ENCODE data around the gene PLS3. TPM values are rescaled to one million over a fixed set of nuclear protein-coding genes. Genes with fewer than 3 reads are reported as not detected.

Gene PLS3
- total and polyA plus RNA-seq, 9 donors, result 74.7 to 134 (median 95.8) TPM

DNA sequence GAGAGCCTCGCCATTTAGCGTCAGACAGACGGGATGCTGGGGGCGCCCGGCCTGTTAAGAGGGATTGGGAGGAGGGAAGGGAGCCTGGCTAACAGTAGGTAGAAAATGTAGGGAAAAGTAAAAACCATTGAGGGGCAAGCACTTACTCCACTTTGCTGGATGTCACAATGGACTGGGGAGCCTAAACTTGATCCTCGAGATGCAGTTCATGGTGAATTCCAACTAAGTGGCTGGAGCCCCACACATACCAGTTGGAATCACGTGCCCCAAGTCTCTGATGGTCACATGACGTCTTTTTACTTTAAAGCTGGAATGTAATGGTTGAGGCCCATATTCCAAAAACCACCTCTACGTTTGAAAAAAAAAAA, 1.5 kb downstream of the PLS3 start:
- Histone ChIP-seq H3K36me3 (ENCODE audit: control insufficient read depth, insufficient read depth, low read length) (no peaks in the 10 kb centered on the region), H3K27me3 (ENCODE audit: control insufficient read depth, insufficient read depth, low read length) (peaks cover 35% of the 10 kb centered on the region), H3K9me3 (replicated peaks; ENCODE audit: control insufficient read depth, low read depth, low read length) (no peaks in the 10 kb centered on the region), H3K4me3 (ENCODE audit: low read length) (peak overlapping the region; percentile 74), H3K27ac (ENCODE audit: low read length) (peak overlapping the region; percentile 93), H3K4me1 (ENCODE audit: control insufficient read depth, insufficient read depth, low read length) (no peaks in the 10 kb centered on the region)
- peak; percentile 46 for DNase-seq
- 9% methylated on average over 6 of the region's 9 CpGs for WGBS (ENCODE audit: insufficient coverage)

DNA sequence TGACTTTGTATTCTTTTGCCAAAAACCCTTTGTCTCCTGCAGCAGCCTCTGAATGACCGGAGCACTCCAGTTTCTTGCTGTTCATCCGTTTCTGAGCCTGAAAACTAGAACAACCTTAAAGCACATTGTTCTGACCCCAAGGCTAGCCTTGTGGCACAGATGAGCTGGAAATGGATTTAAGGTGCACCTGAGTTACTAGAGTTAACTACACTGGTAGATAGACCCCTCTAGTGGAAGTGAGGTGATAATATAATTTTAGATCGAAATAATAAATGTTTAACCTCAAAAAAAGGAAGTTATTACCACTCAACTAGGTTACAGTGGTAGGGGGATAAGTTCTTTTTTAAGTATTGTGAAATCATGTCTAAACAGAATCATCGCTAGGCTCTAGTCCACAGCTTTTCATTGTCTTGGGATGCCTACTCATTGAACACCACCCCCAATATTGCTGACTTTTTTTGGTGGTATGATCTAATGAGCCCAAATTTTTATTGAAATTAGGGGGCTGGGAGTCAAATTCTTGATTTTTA, 2.7 kb downstream of the PLS3 start:
- Histone ChIP-seq H3K27me3 (ENCODE audit: control insufficient read depth, insufficient read depth, low read length) (peaks cover 35% of the 10 kb centered on the region), H3K9me3 (replicated peaks; ENCODE audit: control insufficient read depth, low read depth, low read length) (no peaks in the 10 kb centered on the region), H3K4me1 (ENCODE audit: control insufficient read depth, insufficient read depth, low read length) (no peaks in the 10 kb centered on the region), H3K36me3 (ENCODE audit: control insufficient read depth, insufficient read depth, low read length) (no peaks in the 10 kb centered on the region), H3K4me3 (ENCODE audit: low read length) (no peak overlapping the region), H3K27ac (ENCODE audit: low read length) (peak overlapping the region; percentile 93)
- DNase-seq, result peak; percentile 18
- WGBS (ENCODE audit: insufficient coverage), result no CpG with 5 or more reads among the region's 4 CpGs

DNA sequence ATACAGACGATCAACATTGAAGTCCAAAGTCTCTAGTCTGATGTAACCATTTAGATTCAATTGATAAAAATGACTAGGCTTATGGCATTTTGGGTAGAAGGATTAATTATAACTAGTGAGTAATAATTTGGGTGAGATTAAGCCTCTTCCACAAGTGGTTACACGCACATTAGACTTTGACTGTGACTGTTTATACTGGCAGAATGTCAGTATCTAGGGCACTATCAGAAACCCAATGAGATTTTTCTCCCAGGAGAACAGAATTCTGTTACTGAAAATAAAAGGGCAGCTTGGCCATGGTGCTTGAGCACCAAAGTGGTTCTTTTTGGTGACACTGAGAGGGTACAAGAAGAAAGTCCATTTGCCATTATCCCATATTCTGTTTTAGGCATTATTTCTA, 3.3 kb downstream of the PLS3 start:
- no CpG with 5 or more reads among the region's 2 CpGs for WGBS (ENCODE audit: insufficient coverage)
- no peaks in the 10 kb centered on the region for H3K36me3 ChIP-seq (ENCODE audit: control insufficient read depth, insufficient read depth, low read length)
- no peak overlapping the region for H3K4me3 ChIP-seq (ENCODE audit: low read length)
- H3K27me3 ChIP-seq (ENCODE audit: control insufficient read depth, insufficient read depth, low read length), result peaks cover 33% of the 10 kb centered on the region
- no peak overlapping the region for H3K27ac ChIP-seq (ENCODE audit: low read length)
- H3K9me3 ChIP-seq (replicated peaks; ENCODE audit: control insufficient read depth, low read depth, low read length), result no peaks in the 10 kb centered on the region
- no peak for DNase-seq
- no peaks in the 10 kb centered on the region for H3K4me1 ChIP-seq (ENCODE audit: control insufficient read depth, insufficient read depth, low read length)

DNA sequence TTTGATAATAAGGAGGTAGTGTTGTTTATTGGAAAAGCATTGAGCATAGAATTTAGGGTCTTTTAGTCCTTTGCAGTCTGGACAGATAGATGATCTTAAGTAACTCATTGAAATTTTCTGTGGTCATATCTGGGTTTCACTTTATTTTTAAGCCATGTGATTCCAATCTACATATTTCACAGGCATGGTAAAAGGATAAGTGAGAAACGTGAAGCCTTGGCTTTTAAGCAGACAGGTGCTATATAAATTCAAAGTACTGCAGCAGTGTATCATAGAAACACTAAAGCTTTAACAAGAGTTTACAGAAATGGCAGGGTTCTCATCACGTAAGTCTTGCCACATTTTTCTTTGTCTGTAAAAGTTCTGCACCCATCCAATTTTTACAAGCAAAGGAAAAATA, 4.9 kb downstream of the PLS3 start:
- H3K36me3 ChIP-seq (ENCODE audit: control insufficient read depth, insufficient read depth, low read length), result no peaks in the 10 kb centered on the region
- no peaks in the 10 kb centered on the region for H3K4me1 ChIP-seq (ENCODE audit: control insufficient read depth, insufficient read depth, low read length)
- H3K9me3 ChIP-seq (replicated peaks; ENCODE audit: control insufficient read depth, low read depth, low read length), result no peaks in the 10 kb centered on the region
- DNase-seq, result no peak
- H3K27me3 ChIP-seq (ENCODE audit: control insufficient read depth, insufficient read depth, low read length), result peaks cover 27% of the 10 kb centered on the region
- no peak overlapping the region for H3K27ac ChIP-seq (ENCODE audit: low read length)
- WGBS (ENCODE audit: insufficient coverage), result no CpG with 5 or more reads among the region's 2 CpGs
- H3K4me3 ChIP-seq (ENCODE audit: low read length), result no peak overlapping the region

DNA sequence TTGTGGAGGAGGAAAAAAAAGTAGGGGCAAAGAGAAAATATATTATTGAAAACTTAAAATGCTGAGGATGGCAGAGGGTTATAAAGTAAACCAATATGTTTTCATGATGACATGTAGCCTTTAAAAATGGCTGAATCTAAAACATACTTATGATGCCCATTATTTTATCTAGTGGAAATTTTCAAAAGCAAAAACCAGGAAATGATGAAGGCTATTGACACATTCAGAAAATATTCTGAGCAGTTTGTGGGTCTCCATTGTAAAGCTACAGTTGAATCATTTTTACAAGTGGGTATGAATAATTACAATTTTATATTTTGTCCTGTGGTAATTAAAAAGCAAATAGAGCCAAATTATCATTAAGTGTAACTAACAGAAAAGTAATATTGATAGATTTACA, 10.7 kb downstream of the PLS3 start:
- no peaks in the 10 kb centered on the region for H3K36me3 ChIP-seq (ENCODE audit: control insufficient read depth, insufficient read depth, low read length)
- H3K9me3 ChIP-seq (replicated peaks; ENCODE audit: control insufficient read depth, low read depth, low read length), result no peaks in the 10 kb centered on the region
- H3K4me1 ChIP-seq (ENCODE audit: control insufficient read depth, insufficient read depth, low read length), result no peaks in the 10 kb centered on the region
- DNase-seq, result no peak
- peaks cover 20% of the 10 kb centered on the region for H3K27me3 ChIP-seq (ENCODE audit: control insufficient read depth, insufficient read depth, low read length)
- no peak overlapping the region for H3K27ac ChIP-seq (ENCODE audit: low read length)
- no peak overlapping the region for H3K4me3 ChIP-seq (ENCODE audit: low read length)

DNA sequence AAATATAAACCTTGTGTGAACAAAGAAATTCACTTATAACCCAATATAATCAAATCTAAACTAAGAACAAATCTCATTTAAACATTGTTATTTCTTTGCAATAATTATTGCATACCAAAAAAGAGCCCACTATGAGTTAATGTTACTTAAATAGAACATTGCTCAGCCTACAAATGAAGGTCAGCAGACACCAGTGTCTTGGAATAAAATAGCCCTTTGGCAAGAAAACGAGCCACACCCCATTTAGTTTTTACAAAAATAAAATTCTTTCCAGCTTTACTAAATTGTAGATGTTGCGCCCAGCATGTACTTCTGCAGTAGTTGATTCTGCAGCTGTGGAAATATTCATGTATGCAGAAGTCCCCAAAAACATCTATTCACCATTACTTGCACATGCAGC, 12.2 kb downstream of the PLS3 start:
- no CpG with 5 or more reads among the region's 2 CpGs for WGBS (ENCODE audit: insufficient coverage)
- H3K4me3 ChIP-seq (ENCODE audit: low read length), result no peak overlapping the region
- DNase-seq, result peak; percentile 74
- no peak overlapping the region for H3K27ac ChIP-seq (ENCODE audit: low read length)
- peaks cover 19% of the 10 kb centered on the region for H3K27me3 ChIP-seq (ENCODE audit: control insufficient read depth, insufficient read depth, low read length)
- H3K4me1 ChIP-seq (ENCODE audit: control insufficient read depth, insufficient read depth, low read length), result no peaks in the 10 kb centered on the region
- no peaks in the 10 kb centered on the region for H3K9me3 ChIP-seq (replicated peaks; ENCODE audit: control insufficient read depth, low read depth, low read length)
- H3K36me3 ChIP-seq (ENCODE audit: control insufficient read depth, insufficient read depth, low read length), result no peaks in the 10 kb centered on the region

DNA sequence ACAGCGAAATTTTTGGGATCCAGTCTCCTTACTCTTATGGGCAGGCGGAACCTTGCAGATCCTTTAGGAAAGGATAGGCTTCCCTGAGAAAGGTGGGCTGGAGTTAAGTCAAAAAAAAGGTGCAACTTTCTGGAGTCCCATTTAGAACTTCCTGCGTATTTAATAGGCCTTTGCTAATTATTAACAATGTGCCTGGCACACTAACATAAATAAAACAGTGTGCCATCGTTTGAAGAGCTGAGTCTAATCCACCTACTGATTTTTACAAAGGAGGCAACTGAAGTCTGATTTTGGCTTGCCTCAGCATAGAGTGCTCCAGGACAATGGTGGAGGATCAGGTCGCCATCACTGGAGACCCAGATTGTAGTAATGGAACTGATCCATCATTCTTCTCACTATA, 15.7 kb downstream of the PLS3 start:
- Histone ChIP-seq H3K36me3 (ENCODE audit: control insufficient read depth, insufficient read depth, low read length) (no peaks in the 10 kb centered on the region), H3K4me3 (ENCODE audit: low read length) (no peak overlapping the region), H3K27me3 (ENCODE audit: control insufficient read depth, insufficient read depth, low read length) (peaks cover 17% of the 10 kb centered on the region), H3K9me3 (replicated peaks; ENCODE audit: control insufficient read depth, low read depth, low read length) (no peaks in the 10 kb centered on the region), H3K27ac (ENCODE audit: low read length) (no peak overlapping the region), H3K4me1 (ENCODE audit: control insufficient read depth, insufficient read depth, low read length) (no peaks in the 10 kb centered on the region)
- DNase-seq, result no peak
- no CpG with 5 or more reads among the region's 5 CpGs for WGBS (ENCODE audit: insufficient coverage)

DNA sequence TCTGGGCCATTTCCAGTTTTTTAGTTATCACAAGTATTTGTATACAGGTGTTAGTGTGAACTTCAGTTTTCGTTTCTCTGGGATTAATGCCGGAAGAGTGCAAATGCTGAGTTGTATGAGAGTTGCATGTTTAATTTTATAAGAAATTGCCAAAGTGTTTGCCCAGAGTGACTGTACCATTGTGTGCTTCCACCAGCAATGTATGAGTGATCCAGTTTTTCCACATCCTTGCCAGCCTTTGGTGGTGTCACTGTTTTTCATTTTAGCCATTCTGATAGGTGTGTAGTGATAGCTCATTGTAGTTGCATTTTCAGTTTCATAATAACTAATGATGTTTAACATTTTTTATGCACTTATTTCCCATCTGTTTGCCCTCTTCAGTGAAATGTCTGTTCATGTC, 18.4 kb downstream of the PLS3 start:
- Histone ChIP-seq H3K9me3 (replicated peaks; ENCODE audit: control insufficient read depth, low read depth, low read length) (no peaks in the 10 kb centered on the region), H3K27me3 (ENCODE audit: control insufficient read depth, insufficient read depth, low read length) (peaks cover 17% of the 10 kb centered on the region), H3K4me1 (ENCODE audit: control insufficient read depth, insufficient read depth, low read length) (no peaks in the 10 kb centered on the region), H3K36me3 (ENCODE audit: control insufficient read depth, insufficient read depth, low read length) (no peaks in the 10 kb centered on the region), H3K27ac (ENCODE audit: low read length) (no peak overlapping the region), H3K4me3 (ENCODE audit: low read length) (no peak overlapping the region)
- 93% methylated on average over 2 of the region's 2 CpGs for WGBS (ENCODE audit: insufficient coverage)
- no peak for DNase-seq

DNA sequence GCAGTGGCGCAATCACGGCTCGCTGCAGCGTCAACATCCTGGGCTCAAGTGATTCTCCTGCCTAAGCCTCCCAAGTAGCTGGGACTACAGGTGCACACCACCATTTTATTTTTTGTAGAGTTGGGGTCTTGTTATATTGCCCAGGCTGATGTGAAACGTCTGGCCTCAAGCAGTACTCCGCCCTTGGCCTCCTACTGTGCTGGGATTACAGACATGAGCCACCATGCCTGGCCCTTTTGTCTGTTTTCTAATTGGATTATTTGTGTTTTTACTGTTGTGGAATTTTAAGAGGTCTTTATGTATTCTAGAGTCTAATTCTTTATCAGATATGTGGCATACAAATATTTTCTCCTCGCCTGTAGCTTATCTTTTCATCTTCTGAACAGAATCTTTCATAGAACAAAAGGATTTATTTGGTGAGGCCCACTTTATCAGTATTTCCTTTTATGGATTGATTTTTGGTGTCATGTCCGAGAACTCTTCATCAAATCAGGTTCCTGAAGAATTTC, 18.9 kb downstream of the PLS3 start:
- peaks cover 17% of the 10 kb centered on the region for H3K27me3 ChIP-seq (ENCODE audit: control insufficient read depth, insufficient read depth, low read length)

DNA sequence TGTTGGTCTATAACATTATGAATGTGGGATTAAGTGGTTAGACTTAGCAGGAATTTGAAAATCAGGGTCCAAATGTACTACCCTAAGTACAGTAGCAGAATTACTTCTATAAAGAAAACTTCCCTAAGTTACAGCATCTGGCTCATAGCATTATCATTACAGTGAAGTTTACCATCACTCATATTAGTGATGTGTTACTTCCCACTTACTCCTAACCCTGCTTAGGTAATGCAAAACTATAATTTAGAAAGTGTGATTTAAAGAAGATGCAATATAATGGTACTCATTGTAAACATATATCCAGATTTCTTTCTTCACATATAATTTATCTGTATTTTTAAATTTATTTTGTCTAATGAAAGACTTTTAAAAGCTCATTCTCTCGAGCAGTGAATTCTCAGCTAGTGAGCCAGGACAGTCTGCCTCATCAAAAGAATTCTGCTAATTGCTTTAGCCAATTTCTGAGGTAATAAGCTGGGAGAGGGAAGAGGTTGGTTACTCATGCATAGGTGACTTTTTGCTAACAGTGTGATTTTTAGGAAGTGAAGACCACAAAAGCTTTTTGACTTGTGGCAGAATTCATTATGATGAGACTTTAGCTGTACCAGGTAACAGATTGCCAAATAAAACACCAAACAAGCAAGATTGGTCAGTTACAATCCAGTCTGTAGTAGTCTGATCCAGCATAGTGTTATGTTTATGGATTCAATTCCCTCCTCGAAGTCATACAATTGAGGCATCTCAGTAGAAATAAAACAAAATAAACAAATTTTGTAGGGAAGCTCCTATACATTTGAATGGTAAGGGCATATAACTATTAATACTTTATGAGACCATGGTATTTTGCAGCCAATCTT, 21.0 kb downstream of the PLS3 start:
- Histone ChIP-seq H3K27ac (ENCODE audit: low read length) (no peak overlapping the region), H3K4me3 (ENCODE audit: low read length) (no peak overlapping the region), H3K36me3 (ENCODE audit: control insufficient read depth, insufficient read depth, low read length) (no peaks in the 10 kb centered on the region), H3K27me3 (ENCODE audit: control insufficient read depth, insufficient read depth, low read length) (peaks cover 19% of the 10 kb centered on the region), H3K4me1 (ENCODE audit: control insufficient read depth, insufficient read depth, low read length) (no peaks in the 10 kb centered on the region), H3K9me3 (replicated peaks; ENCODE audit: control insufficient read depth, low read depth, low read length) (no peaks in the 10 kb centered on the region)
- 17% methylated on average over 1 of the region's 2 CpGs for WGBS (ENCODE audit: insufficient coverage)
- DNase-seq, result no peak

More for the DNA sequence above, 18.9 kb downstream of the PLS3 start:
- no CpG with 5 or more reads among the region's 8 CpGs for WGBS (ENCODE audit: insufficient coverage)
- H3K9me3 ChIP-seq (replicated peaks; ENCODE audit: control insufficient read depth, low read depth, low read length), result no peaks in the 10 kb centered on the region
- H3K36me3 ChIP-seq (ENCODE audit: control insufficient read depth, insufficient read depth, low read length), result no peaks in the 10 kb centered on the region
- DNase-seq, result no peak
- H3K27ac ChIP-seq (ENCODE audit: low read length), result no peak overlapping the region
- no peaks in the 10 kb centered on the region for H3K4me1 ChIP-seq (ENCODE audit: control insufficient read depth, insufficient read depth, low read length)
- no peak overlapping the region for H3K4me3 ChIP-seq (ENCODE audit: low read length)
